EH (cell line): ENCODE results near the gene ERBB2.

Source experiments
- DNase-seq: peaks from one replicate; pipeline ENCODE4 v3.0.0-alpha.2; 2015; ENCODE audit warnings: low read depth

The ERBB2 gene

DNA sequence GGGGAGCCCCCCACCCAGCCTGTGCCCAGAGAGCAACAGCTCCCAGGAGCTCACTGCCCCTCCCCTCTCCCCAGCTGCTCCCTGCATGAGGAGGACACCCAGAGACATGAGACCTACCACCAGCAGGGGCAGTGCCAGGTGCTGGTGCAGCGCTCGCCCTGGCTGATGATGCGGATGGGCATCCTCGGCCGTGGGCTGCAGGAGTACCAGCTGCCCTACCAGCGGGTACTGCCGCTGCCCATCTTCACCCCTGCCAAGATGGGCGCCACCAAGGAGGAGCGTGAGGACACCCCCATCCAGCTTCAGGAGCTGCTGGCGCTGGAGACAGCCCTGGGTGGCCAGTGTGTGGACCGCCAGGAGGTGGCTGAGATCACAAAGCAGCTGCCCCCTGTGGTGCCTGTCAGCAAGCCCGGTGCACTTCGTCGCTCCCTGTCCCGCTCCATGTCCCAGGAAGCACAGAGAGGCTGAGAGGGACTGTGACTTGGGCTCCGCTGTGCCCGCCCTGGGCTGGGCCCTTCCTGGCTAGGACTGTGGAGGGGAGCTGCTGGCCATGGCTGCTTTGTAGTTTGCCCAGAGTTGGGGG, 34.1 kb upstream of the ERBB2 start:
- DNase-seq = no peak

DNA sequence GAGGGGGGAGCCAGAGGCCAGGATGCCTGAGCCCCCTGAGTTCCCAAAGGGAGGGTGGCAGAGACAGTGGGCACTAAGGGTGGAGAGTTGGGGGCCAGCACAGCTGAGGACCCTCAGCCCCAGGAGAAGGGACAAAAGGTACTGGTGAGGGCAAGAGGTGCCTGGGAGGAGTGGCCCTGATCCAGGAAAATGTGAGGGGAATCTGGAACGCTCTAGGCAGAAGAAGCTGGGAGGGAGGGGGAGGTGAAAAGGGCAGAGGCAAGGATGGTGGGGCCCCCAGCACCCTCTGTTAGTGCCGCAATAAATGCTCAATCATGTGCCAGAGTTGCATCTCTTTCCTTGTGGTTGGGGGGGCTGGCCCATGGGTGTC, 33.6 kb upstream of the ERBB2 start:
- no peak for DNase-seq

- no peak for DNase-seq
These were observed 33.1 kb upstream of the ERBB2 start for GRCh38 chr17:39666601-39667261.

DNA sequence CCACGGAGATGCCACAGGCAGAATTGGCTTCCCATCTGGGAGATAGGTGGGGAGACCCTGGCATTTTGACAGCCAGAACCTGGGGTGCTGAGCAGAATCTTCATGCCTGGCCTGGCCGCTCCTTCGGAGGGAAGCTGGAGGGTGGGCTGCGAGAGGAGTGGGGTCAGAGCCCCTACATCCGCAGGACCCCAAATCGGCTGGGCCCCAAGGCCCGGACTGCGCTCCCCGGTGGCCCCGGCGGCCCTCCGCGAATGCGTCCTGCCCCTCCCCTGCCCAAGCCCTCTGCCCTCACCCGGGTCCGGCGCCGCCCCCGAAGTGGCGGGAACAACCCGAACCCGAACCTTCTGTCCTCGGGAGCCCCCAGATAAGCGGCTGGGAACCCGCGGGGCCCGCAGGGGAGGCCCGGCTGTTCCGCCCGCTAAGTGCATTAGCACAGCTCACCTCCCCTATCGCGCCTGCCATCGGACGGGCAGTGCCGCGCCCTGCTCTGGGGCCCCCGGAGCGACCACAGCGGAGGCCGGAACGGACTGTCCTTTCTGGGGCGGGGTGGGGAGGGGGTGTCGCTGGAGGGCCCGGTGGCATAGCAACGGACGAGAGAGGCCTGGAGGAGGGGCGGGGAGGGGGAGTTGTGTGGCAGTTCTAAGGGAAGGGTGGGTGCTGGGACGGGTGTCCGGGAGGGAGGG, 32.5 kb upstream of the ERBB2 start:
- DNase-seq = no peak

DNA sequence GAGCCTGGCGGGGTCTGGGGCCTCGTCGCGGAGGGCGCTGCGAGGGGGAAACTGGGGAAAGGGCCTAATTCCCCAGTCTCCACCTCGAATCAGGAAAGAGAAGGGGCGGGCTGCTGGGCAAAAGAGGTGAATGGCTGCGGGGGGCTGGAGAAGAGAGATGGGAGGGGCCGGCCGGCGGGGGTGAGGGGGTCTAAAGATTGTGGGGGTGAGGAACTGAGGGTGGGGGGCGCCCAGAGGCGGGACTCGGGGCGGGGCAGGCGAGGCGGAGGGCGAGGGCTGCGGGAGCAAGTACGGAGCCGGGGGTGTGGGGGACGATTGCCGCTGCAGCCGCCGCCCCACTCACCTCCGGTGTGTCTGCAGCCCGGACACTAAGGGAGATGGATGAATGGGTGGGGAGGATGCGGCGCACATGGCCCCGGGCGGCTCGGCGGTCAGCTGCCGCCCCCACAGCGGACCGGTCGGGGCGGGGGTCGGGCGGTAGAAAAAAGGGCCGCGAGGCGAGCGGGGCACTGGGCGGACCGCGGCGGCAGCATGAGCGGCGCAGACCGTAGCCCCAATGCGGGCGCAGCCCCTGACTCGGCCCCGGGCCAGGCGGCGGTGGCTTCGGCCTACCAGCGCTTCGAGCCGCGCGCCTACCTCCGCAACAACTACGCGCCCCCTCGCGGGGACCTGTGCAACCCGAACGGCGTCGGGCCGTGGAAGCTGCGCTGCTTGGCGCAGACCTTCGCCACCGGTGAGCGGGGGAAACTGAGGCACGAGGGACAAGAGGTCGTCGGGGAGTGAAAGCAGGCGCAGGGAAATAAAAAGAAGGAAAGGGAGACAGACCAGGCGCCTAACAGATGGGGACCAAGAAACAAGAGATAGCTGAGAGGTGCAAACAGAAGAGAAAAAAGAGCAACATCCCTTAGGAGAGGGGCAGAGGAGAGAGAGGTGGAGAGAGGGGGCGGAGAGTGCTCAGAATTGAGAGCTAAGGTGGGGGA, 31.6 kb upstream of the ERBB2 start, which contains the start of gene PNMT:
Gene PNMT, plus strand, starts transcription at position 509 of the 980 bp plus-strand sequence. Its CDS starts 23 bp downstream, at position 532.
- peak; percentile 51 for DNase-seq

GRCh38 chr17:39669897-39670735, 29.7 kb upstream of the ERBB2 start:
- DNase-seq = no peak

DNA sequence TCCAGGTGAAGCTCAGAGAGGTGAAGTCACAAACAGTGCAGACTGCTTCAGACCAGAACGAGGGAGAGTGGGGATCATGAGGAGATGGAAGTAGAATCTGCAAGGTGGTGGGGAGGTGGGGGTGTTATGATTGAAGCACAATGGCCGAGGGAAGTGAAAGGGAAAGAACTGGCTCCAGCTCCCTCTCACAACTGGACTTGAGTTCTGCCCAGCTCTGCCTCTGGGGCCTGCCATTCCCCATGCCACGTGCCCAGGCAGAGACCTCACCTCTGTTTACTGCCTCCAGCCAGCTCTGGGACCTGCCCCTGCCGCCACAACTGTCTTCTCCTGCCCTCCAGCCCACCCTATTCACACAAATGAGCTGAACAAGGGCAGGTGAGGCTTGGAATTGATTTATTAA, 29.1 kb upstream of the ERBB2 start:
- DNase-seq = no peak

DNA sequence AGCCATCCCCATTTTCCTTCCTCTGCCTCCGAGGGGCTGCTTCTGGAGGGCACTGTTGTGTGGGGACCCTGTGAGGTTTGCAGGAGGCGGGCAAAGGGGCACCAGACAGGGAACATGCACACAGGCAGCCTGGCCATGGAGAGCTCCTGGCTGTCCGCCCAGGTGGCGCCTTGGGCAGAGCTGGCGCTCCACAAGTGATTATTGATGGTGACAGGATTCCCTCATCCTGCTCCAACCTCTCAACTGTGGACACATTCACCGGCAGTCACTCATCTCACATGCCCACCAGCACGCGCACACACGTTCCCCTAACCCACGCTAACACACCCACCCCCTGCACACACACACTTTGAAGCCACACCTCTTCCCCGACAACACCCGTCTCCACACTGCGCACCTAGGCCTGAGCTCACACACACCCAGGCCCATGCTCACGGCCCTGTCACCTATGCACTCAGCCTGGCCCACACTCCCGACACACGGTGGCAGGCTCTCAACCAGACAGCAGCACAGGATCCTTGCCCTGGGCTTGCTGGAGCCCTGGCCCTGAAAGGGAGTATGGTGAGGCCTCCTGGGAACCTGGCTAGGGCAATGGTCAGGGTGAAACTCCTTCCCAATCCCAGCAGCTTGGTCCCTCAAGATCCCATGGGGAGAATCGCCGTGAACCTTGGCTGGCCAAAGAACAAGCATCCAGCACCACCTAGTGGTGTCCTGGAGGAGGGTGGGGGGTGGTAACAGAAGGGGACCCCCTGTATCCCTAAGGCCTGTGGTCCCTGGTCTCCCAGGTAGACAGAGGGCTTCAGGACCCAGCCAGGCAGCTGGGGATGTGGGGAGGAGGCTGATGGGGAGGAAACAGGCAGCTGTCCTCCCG, 28.0 kb upstream of the ERBB2 start:
- peak; percentile 44 for DNase-seq

DNA sequence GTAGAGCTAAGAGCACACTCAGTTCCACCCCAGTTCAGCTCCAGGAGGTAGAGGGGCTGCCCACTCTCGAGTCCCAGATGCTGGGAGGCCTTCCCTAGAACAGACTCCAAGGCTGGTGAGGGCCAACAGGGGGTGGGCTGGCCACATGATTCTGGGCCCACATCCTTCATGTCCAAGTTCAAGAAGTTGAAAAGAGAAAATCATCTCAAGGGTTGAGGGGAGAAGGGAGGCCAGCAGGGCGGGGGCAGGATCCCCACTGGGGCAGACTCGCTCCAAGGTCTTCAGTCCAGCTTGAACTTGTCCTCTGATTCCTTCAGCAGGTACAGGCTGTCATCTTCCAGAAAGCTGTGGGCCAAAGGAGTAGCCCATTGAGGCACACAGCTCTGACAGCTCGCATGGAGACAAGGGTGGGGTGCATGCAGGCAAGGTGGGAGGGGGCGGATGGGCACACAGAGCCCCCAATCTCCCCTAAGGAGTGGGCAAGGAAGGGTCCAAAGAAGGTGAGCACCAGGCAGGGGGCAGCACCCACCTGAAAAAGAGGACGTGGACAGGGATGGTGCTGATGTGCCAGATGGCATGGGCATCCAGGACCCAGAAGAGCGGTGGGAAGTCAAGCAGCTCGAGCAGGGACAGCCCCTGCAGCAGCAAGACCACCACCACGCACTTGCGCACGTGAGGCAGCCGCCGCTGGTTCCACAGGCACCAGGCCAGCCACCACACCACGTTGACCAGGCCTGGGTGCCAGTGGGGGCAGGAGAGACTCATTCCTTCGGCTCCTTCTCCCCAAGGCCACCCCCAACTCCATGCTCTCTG, 27.1 kb upstream of the ERBB2 start:
- no peak for DNase-seq

- DNase-seq = no peak
These were observed 26.4 kb upstream of the ERBB2 start for GRCh38 chr17:39673335-39674081.

- DNase-seq = no peak
These were observed 25.7 kb upstream of the ERBB2 start for GRCh38 chr17:39674179-39674578.

DNA sequence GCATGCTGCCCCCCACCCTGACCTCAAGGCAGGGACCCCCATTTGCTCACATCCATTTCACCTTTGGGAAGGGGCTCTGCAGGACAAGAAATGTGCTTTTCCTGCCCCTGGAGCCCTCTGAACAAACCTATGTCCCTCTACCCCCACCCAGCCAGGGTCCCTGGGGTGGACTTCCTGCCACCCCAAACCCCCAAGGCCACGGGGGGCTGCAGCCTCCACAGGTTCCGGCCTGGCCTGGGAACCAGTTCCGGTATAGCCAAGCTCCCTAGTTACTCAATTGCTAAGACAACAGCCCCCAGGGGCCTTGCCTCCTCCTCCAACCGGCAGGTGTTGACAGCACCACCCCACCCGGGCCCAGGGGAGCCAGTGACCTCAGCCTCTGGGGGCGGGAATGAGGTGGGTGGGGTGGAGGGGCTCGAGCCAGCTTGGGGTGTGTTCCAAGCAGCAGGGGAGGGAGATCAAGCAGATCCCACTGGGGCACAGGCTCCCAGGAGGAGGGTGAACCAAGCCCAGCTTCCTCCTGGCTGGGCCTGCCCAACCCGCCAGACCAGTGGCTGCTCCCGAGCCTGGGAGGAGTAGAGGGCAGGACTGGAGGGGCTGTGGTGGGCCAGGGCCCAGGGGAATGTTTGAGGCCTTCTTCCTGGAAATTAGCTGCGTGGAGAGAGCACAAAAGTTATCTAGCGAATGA, 25.0 kb upstream of the ERBB2 start:
- DNase-seq = no peak

DNA sequence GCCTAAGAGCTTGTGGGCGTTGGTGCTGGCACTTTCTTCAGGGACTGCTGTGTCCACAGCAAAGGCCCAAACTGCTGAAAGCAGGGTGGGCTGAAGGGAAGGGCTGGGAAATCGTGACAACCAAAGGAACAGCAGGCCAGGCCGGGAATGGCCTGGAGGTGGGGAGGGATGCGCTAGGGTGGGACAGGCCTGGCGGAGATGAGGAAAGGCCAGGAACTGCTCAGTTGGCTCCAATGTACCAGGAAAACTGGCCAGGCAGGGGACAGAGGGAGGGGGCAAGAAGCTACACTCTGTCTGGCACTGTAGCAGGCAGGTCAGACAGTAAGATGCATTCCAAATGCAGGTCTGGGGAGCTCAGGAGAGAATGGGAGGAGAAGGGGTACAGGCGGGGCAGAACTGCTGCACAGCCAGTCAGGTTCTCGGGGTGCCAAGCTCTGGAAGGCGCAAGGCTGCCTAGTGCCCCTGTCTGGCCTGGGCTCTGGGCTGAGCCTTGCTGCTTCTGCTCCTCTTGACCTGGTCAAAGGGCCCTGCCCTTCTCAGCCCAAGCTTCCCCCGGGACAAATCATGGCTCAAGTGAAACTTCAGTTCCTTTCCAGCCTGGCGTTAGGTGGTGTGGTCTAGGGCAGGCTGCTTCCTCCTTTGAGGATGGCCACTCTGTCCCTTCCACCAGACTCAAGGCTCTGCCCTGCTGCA, 24.3 kb upstream of the ERBB2 start:
- no peak for DNase-seq

DNA sequence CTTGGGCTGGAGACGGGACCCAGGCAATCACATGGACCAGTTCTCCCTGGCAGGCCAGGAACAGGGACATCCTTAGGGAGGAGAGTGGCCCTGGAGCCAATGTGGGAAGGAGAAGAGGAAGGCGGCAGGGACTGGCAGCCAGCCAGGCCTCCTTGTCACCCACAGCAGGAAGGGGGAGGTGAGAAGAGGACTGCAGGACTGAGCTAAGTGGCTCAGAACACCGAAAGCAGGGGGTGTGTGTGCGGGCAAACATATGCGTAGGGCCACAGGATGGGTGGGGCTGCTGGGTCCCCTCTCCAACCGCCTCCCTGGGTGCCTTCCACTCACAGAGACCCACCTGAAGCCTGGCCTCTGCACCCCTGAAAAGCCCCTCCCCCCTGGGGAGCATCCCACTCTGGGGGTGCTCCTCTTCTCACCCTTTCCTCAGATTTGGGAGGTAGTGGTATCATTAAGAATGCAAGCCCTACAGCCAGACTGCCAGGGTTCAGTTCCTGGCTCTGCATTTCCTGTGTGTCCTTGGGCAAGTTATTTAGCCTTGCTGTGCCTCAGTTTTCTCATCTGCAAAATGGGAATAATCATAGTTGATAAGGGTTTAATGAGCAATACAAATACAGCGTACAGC, 23.6 kb upstream of the ERBB2 start:
- DNase-seq = peak; percentile 62

GRCh38 chr17:39677072-39677471, 22.8 kb upstream of the ERBB2 start:
- DNase-seq = no peak

GRCh38 chr17:39677542-39678339, 22.1 kb upstream of the ERBB2 start:
- peak; percentile 75 for DNase-seq
